ENCODE measurements around the gene ZNF678.
"Not testable (repeated sequence)": the region's sequence is repeated elsewhere in the genome, so short reads cannot be mapped to it uniquely, and the experiment has no call there.

ZNF678 gene

DNA sequence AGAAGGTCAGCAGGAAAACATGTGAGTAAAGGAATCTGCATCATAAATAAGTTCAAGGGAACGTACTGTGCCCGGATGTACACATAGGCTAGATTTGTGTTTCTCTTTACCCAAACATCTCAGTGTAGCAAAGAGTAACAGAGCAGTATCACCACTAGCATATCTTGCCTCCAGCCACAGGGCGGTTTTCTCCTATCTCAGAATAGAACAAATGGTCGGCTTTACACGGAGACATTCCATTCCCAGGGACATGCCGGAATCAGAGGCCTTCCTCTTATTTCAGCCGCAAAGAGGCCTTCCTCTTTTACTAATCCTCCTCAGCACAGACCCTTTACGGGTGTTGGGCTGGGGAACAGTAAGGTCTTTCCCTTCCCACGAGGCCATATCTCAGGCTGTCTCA, 42.9 kb downstream of the ZNF678 start:
- not testable (repeated sequence) for DNase-seq

- no peak for DNase-seq
Observed at GRCh38 chr1:227607336-227607898, 44.1 kb downstream of the ZNF678 start.

DNA sequence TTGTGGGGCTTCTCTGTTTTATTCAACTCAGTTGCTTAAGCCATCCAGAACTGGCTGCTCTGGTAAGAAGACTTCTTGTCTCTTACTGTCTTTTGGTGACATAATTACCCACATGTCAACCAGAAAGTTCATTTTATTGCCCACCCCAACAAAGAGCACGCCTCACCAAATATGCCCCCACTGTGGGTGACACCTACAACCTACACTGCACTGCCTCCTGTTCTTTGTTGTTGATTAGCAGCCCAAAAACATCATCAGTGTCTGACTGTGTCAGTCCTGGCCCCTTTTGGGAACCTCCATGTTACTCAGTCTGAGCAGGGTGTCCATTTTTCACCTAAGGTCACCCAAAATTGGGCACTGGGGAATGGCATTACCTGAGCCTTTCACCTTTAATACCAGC, 49.3 kb downstream of the ZNF678 start:
- DNase-seq = no peak

DNA sequence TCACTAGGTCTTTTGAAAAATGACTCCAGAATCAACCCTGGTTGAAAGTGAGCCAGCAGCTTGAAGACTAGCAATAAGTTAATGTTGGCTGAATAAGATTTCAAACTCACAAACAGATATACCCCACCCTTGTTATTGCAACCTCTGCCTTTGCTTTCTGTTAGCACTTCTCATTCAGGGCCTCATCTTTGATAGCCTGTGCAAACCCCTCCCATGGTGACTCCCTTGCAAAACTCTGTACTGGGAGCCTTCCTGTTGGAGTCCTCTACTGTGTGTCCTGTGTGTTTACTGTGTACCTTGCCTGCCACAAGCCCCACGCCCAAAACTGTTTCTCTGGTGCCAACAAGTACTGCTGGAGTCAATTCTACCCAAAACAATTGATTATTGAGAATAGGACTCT, 50.2 kb downstream of the ZNF678 start:
- no peak for DNase-seq

- no peak for DNase-seq
Observed at GRCh38 chr1:227621211-227621610, 57.9 kb downstream of the ZNF678 start.

DNA sequence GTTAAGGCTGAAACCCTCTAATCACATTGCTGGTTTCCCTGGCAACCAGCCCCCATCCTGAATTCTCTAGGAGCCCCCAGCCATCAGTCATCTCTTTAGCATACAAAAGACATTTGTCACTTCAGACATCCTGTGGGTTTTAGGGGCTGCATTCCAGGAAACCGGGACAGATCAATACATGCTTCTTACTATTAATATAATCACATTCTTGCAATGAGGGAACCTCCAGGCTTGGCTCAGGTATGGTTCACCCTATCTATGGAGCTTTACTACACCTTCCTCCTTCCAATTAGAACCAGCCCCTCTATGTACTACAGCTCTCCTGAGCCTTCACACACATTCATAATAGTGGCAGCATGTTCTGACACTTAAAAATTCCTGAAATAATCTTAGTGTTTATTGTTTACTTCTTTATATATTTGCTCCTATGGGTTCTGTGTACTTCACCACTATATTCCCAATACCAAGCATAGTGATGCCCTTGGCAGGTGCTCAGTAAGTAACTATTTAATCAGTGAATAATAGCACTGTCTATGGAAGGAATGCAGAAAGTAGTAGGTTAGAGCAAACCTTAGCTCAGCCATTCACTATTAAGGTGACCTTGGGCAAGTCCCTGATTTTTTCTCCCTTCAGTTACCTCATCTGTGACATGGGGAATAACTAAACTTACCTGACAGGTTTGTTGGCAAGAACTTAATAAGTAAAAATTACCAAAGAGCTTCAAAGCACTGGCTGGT, 59.6 kb downstream of the ZNF678 start:
- no peak for DNase-seq

DNA sequence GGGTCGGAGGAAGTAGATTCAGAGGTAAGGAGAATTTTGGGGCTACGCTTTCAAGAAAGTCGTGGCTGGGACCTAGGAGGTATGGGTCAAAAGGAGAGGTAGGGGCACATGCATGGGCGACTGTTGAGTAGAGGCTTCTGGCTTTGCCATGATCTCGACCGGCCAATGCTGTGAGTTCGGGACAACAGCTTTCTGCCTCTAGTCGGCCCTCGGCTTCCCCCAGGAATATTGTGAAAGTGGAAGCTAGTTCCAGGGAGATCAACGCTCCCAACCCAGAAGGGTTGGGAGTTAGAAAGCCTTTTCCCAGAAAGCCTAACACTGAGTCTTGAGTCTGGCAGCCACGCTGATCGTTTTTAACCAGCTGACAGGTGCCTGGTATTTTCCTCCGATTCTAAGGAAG, 69.0 kb downstream of the ZNF678 start:
- no peak for DNase-seq

DNA sequence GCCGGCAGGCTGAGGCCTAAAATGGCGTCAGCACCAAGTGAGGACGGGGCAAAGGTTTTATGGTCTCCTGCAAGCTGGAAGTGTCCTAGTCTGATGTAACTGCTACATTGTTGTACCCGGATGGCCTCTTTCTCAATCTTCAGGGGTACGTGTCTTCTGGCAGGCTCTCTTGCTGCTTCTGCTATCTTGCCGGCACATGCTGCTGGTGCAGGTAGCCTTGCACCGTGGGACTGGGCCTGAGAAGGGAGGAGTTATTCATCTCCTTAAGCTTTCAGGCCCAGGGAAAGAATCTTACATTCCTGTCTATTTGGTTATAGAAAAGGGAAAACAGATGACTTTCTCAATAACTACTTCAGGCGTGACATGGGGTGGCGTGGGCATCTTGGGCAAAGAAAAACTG, 72.2 kb downstream of the ZNF678 start:
- DNase-seq = no peak

GRCh38 chr1:227654431-227654830, 91.1 kb downstream of the ZNF678 start:
- no peak for DNase-seq

DNA sequence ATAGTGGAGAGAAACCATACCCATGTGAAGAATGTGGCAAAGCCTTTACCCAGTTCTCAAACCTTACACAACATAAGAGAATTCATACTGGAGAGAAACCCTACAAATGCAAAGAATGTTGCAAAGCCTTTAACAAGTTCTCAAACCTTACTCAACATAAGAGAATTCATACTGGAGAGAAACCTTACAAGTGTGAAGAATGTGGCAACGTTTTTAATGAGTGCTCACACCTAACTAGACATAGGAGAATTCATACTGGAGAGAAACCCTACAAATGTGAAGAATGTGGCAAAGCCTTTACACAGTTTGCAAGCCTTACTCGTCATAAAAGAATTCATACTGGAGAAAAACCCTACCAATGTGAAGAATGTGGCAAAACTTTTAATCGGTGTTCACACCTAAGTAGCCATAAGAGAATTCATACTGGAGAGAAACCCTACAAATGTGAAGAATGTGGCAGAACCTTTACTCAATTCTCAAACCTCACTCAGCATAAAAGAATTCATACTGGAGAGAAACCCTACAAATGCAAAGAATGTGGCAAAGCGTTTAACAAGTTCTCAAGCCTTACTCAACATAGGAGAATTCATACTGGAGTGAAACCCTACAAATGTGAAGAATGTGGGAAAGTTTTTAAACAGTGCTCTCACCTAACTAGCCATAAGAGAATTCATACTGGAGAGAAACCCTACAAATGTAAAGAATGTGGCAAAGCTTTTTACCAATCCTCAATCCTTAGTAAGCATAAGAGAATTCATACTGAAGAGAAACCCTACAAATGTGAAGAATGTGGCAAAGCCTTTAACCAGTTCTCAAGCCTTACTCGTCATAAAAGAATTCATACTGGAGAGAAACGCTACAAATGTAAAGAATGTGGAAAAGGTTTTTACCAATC, 91.7 kb downstream of the ZNF678 start:
- DNase-seq = no peak

GRCh38 chr1:227661495-227661894, 98.1 kb downstream of the ZNF678 start:
- no peak for DNase-seq

- no peak for DNase-seq
Observed at GRCh38 chr1:227662933-227663332, 99.6 kb downstream of the ZNF678 start.

DNA sequence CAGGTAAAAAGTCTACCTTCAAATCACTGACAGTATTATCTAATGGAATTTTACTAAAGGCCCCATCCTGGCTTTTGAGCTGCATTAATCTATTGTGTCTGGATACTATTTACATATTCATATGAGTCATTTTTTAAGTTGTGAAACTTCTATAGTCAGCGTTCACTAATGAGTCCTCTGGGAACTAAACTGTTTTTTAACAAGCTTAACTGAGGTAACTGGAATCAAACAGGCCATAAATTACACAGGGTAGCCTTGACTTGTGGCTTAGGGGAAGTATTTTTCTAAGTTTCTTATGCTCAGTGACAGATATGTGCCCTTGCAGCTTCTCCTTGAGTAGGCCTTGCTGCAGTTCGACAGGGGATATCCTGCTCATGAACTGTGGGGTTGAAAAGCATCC, 102.9 kb downstream of the ZNF678 start:
- no peak for DNase-seq

- DNase-seq = no peak
Observed at GRCh38 chr1:227673441-227673840, 110.1 kb downstream of the ZNF678 start.

DNA sequence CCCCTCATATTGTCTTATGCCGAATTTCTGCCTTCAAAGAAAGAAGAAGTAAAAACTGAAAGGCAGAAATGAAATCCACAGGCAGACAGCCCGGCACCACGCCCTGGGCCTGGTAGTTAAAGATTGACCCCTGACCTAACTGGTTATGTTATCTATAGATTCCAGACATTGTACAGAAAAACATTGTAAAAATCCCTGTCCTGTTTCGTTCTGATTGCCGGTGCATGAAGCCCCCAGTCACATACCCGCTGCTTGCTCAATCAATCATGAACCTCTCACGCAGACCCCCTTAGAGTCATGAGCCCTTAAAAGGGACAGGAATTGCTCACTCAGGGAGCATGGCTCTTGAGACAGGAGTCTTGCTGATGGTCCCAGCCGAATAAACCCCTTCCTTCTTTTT, 122.5 kb downstream of the ZNF678 start:
- DNase-seq = no peak

DNA sequence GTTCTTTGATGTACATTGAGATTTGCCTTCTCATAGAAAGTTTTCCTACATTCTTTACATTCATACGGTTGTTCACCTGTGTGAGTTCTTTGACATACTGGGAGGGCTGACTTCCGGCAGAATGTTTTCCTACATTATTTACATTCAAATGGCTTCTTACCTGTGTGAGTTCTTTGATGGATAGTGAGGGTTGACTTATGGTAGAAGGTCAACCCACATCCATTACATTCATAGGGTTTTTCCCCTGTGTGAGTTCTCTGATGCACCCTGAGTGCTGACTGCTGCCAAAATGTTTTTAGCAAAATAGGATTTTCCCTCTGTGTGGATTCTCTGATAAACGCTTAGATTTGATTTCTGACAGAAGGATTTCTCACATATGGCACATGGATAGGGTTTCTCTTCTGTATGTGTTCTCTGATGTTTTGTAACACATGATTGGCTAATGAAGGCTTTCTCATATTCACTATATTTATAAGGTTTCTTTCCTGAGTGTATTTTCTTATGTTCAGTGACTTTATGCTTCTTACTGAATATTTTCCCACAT, 134.0 kb downstream of the ZNF678 start:
- DNase-seq = no peak

- not testable (repeated sequence) for DNase-seq
Observed at GRCh38 chr1:227701631-227702030, 138.3 kb downstream of the ZNF678 start.

GRCh38 chr1:227707846-227708245, 144.5 kb downstream of the ZNF678 start:
- no peak for DNase-seq

DNA sequence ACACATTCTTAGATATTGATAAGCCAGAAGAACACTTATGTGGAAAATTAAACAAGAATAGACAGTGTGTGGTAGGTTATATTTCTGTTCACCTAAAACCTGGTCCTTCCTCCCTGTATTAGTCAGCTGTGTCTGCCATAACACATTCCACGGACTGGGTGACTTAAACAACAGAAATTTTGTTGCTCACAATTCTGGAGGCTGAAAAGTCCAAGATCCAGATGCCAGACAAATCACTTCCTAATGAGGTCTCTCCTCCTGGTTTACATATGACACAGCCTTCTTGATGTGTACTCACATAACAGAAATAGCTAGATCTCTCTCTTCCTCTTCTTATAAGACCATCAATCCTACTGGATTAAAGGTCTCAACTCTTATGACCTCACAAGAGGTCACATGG, 146.1 kb downstream of the ZNF678 start:
- DNase-seq = no peak

DNA sequence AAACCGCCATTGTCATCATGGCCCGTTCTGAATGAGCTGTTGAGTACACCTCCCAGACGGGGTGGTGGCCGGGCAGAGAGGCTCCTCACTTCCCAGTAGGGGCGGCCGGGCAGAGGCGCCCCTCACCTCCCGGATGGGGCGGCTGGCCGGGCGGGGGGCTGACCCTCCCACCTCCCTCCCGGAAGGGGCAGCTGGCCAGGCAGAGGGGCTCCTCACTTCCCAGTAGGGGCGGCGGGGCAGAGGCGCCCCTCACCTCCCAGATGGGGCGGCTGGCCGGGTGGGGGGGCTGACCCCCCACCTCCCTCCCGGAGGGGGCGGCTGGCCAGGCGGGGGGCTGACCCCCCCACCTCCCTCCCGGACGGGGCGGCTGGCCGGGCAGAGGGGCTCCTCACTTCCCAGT, 147.1 kb downstream of the ZNF678 start:
- DNase-seq = not testable (repeated sequence)

DNA sequence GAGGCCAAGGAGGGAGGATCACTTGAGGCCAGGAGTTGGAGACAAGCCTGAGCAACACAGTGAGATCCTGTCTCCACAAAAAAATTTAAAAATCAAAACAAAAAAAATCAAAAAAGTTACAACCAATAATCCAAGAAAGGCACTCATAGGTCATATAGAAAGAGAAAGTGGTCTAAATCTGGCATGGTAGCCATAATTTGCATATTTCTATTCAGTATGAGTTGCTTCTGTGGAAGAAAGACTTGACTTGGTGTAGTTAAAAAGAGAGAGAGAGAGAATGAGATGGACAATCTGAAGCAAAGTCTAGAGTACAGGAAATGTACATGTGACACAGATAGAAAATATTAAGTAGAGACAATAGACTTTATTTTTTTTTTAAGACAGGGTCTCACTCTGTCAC, 149.3 kb downstream of the ZNF678 start:
- DNase-seq = no peak

GRCh38 chr1:227718932-227719331, 155.6 kb downstream of the ZNF678 start:
- DNase-seq = no peak

- DNase-seq = no peak
Observed at GRCh38 chr1:227723474-227723873, 160.1 kb downstream of the ZNF678 start.

DNA sequence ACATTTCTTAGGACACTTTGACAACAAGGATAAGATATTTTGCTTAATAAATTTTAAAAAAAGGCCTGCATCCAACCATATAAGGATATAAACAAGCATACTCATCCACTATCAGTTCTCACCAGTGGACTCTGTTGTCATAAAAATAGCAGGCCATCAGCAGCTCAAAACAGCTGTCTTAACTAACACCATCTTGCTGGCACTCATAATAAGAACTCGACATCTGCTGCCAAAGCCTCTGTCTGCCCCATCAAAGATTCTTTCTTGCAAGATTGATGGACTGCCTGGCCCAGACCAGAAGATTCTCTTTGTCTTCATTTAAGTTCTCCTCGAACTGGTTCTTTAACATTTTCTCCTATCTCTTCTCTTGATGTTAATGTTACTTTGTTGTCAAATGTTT, 161.7 kb downstream of the ZNF678 start:
- DNase-seq = no peak
